CD4-positive, alpha-beta T cell treated with Interleukin-17A for 4 hours (primary cell): ENCODE data around the gene EHBP1L1.
A peak's percentile ranks its signal among the peaks of the same experiment; 100 is the strongest.

Experiments used
- DNase-seq: peaks from one replicate; pipeline ENCODE4 v3.0.0-alpha.2; 2020; ENCODE audit warnings: mixed read lengths

The EHBP1L1 gene

DNA sequence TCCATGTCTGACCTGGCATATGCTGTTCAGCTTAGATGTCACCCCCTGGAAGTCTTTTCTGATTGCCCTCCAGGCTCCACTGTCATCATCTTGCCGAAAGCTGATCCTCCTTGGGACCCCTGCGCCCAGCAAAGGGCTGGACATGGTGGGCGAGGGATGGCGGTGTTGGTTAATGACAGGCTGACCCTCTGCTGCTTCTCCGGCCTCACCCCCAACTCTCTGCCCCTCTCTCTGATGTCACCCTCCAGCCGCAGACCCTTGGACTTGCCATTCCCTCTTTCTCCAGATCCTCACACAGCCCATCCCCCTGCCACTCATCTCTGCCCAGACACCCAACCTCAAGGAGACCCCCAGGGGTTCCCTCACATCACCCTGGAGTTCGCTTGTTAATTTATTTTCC is 2.3 kb downstream of the EHBP1L1 start:
- no peak for DNase-seq

DNA sequence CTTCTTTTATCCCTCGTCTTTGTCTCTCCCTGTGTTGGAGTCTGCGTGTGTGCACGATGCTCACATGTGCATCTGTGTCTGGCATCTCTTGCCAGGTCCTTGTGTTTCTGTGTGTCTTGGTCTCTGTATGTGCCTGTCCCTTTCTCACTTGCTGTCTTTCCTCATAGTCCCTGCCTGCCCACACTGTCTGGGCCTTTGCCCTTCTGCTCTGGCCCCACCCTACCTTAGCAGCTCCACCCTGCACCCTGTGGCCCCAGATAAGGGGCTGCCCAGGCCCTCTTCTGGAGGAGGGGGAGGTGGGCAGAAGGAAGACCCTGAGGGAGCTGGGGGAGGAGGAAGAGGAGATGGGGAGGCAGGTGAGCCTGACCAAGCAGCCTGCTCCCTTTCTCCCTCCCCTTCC is 2.8 kb downstream of the EHBP1L1 start:
- DNase-seq: no peak

DNA sequence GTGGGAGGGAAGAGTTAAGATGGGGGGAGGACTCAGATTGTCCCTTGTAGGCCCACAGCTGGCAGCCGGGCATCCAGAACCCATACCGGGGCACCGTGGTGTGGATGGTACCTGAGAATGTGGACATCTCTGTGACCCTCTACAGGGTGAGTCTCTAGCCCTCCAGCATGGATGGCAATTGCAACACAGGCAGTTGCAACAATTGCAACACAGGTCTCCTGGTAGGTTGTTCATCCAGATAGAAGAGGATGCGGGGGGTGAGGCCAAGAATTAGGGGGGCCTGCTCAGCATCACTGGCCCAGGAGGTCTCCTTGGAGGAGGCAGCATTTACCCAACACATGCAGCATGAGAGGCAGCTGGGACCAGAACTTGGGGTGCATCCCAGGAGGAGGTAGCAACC is 3.4 kb downstream of the EHBP1L1 start:
- DNase-seq: no peak

DNA sequence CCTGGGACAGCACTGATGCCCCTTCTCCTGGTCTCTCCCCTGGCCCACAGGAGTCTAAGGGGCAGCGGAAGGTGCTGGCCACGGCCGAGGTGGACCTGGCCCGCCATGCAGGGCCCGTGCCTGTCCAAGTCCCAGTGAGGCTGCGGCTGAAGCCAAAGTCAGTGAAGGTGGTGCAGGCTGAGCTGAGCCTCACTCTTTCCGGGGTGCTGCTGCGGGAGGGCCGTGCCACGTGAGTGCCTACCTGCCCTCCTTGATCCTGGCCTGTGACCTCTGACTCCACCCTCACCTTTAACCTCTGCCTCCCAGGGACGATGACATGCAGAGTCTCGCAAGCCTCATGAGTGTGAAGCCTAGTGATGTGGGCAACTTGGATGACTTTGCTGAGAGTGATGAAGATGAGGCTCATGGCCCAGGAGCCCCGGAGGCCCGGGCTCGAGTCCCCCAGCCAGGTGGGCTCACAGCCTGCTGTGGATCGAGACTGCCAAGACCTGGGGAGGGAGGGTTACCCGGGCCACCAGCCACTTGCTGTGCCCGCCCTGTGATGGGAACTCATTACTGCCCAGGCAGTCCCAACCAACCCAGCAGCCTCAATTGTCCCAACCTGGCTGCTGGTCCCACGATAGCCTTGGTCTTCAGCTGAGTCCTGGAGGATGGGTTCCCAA is 4.3 kb downstream of the EHBP1L1 start:
- no peak for DNase-seq

GRCh38 chr11:65580756-65581155 is 4.9 kb downstream of the EHBP1L1 start:
- no peak for DNase-seq

DNA sequence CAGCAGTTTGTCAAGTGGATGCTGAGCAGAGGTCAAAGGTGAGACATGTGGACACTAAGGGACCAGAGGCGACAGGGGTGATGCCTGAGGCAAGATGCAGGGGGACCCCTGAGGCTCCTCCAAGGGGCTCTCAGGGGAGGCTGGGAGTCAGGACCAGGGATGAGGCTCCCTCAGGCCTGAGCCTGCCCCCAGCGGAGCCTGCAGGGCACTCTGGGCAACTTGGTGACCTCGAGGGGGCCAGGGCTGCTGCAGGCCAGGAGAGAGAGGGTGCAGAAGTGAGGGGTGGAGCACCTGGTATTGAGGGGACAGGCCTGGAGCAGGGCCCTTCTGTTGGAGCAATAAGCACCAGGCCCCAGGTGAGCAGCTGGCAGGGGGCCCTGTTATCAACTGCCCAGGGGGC is 6.1 kb downstream of the EHBP1L1 start:
- DNase-seq: no peak

DNA sequence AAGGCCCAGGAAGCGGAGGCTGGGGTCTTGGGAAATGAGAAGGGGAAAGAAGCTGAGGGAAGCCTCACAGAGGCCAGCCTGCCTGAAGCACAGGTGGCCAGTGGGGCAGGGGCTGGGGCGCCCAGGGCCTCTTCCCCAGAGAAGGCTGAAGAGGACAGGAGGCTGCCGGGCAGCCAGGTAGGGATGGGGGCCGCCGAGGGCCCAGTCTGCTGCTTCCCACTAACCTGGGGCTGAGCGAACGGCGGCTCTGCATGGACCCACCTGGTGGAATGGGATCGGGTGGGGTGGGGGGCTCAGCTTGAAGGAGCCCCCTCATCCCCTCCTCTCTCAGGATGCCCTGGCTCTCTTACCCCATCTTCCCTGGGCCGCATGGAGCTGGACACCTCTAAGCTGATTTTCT is 7.7 kb downstream of the EHBP1L1 start:
- DNase-seq: no peak

DNA sequence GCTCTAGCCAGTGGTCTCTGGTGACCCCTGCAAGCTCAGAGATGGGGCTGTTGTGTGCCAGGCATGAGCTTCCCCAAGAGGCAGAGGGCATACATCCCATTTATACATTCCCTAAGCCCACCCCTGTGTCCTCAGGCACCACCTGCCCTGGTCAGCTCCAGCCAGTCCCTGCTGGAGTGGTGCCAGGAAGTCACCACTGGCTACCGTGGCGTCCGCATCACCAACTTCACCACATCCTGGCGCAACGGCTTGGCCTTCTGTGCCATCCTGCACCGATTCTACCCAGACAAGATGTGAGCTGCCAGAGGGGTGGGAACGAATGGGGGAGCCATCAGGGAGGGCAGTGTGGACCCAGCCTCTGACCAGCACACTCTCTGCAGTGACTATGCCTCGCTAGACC is 8.3 kb downstream of the EHBP1L1 start:
- DNase-seq: no peak

- no peak for DNase-seq
Observed at GRCh38 chr11:65584723-65585171, 8.9 kb downstream of the EHBP1L1 start.

GRCh38 chr11:65585396-65586246 is 9.8 kb downstream of the EHBP1L1 start:
- no peak for DNase-seq

- DNase-seq: no peak
Observed at GRCh38 chr11:65586247-65586630, 10.4 kb downstream of the EHBP1L1 start.

GRCh38 chr11:65586676-65587075 is 10.8 kb downstream of the EHBP1L1 start:
- no peak for DNase-seq

DNA sequence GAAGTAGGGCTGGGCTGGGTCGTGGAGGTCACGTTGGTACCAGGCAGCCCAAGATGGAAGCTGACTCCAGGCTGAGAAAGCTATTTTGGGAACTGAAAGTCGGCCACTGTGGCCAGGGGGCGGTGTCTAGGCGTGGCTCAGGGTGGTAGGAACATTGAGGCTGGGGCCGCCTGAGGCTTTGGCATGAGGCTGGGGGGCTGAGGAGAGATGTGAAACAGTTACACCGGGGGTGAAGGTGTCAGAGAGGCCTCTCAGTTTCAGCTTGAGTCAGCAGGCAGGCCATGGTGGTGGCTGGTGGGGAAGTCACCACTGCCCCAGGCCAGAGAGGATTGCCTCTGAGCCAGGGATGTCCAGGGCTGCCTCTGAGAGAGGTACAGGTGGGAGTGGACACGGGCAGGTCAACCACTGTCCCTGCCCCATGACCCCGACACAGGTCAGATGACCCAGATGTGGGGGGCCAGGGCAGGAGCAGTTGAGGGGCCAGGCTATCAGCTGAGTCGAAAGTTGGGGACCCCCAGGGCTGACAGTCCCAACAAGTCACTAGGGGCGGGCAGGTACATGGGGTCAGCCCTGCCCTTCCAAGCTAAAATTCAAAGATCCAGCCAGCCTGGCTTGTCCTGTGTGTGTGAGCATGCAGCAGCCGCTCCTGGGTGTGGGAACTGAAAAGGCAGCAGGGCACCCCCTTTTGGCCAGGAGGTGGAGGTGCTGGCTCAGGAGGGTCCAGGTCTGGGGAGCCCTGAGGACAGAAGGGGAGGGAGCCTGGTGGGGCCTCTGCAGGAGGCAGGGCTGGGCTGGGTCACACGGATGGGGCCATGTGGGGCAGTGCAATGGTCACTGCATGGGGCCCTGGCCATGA is 12.6 kb downstream of the EHBP1L1 start:
- DNase-seq: peak; percentile 83

- DNase-seq: no peak
Observed at GRCh38 chr11:65589444-65590239, 13.8 kb downstream of the EHBP1L1 start.

GRCh38 chr11:65590240-65590738 is 14.4 kb downstream of the EHBP1L1 start:
- DNase-seq: no peak

DNA sequence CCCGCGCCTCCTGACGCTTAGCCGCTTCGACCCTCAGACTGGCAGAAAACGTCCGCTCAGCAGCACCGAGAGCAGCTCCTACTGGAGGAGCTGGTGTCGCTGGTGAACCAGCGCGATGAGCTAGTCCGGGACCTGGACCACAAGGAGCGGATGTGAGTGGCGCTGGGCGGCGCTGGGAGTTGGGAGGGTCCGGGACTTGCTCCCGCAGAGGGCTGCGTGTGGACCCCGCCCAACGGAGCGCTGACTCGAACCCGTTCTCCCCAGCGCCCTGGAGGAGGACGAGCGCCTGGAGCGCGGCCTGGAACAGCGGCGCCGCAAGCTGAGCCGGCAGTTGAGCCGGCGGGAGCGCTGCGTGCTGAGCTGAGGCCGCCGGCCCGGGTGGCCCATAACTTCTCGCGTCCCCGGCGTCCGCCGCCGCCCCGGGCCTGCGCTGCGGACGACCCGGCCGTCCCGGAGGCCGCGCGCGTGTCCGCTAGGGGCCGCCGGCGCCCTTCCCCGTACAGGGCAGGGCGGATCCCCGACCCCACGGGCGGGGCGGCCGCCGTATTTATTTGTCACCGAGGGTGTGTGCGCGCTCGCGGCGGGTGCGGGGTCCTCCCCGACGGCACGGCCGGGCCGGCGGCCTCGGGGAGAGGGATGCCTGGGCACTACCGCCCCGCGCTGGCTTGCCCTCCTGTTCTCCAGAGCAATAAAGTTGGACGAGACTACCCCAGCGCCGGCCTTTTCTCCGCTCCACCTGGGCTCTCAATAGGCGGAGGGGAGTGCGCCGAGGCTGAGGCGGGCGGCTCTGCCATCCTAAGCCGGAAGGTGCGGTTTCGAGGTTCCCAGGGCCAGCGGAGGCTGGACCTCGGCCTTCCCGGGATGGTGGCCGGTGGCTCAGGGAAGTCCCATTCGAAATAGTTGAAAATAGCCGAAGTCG is 16.3 kb downstream of the EHBP1L1 start:
- DNase-seq: no peak

DNA sequence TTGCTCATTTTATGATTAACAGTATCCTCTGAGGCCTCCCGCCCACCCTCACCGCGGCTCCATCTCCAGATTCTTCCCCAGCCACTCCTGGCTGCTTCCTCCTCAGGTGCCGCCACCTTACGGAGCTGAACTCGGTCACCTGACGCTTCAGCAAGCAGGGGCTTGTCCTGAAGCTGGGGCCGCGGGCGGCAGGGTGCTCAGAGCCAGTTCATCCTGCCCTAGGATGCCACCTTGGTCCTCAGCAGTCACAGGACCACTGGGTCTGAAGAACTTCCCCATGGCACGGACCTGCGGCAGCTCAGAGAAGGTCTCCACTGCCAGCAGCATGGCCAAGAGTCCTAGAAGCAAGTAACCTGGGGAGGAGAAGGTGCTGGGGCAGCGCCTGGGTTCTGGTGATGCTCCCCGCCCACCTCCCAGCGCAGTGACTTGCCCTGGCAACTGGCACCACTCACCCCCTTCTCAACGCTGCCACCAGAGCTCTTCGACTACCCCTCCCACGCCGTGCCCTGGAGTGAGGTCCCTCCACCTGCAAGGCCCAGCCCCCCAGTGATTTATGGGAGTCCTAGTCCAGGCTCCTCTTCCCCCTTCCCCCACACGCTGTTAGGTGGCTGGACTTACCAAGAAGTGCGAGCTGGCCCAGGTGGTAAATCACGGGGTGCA is 17.1 kb downstream of the EHBP1L1 start:
- no peak for DNase-seq

DNA sequence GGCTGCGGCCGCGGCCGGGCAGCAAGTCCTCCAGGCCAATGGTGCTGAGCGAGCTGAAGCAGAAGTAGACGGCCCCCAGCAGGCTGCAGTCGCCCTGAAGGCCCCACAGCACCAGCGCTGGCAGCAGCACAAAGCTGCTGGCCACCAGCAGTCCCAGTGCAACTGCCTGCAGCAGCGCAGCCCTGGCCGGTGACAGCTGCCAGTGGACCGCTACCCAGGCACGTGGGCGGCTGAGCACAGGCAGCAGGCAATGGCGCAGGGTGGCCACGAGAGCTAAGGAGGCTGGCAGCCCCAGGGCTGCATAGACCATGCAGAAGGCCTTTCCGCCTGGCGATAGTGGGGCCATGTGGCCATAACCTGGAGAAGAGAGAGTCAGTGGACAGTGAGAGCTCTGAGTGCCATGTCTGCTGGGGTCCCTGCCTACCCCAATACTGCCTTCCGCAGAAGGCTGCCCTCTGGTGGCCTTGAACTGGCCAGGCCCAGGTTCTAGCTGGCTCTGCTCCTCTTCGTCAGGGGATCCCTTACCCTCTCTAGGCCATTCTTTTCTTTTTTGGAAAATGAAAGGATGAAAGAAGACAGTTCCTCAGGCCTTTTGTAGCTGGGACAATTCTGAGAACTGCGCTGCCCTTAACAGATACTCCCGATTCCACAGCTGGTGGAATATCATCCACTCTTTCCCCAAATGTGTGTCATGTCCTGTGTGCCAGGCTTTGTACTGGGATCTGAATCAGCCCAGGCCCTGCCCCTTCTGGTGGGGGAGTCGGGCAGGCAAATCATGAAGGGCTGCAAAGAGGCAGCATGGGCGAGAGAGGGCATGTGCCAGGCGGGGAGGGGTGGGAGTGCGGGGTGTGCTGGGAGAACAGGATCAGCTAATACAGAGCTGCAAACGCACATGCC is 17.9 kb downstream of the EHBP1L1 start:
- DNase-seq: peak; percentile 69

DNA sequence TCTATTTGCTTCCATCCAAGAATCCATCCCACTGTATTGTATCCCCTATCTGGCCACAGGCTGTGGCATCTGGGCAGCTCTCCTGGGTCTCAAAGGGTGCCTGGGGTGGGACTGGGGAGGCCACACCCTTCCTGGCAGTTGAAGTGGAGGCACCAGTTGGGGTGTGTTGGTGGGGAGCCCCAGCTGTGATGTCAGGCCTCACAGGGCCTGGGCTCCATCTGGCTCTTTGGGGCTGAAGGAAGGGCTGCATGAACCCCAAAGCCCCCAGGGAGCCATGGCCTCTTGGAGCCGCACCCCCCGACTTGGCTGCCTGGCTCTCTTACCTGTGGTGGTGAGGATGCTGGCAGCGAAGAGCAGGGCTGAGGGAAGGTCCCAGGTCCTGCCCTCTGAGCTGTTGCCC is 19.3 kb downstream of the EHBP1L1 start:
- no peak for DNase-seq
